OCI-LY1 (cell line): ENCODE data around the gene GABRG3.

Experiments
- CTCF ChIP-seq: fragments of 200-600 bp; sonication (generic), shearing (Covaris generic); IDR thresholded peaks from 2 replicates; pipeline ENCODE4 v1.5.1; 2017; ENCODE audit warnings: mild to moderate bottlenecking, antibody characterized with exemption, low read length, moderate library complexity, mixed read lengths
- EZH2 ChIP-seq: fragments of 200-600 bp; sonication (generic), shearing (Covaris generic); IDR thresholded peaks from 2 replicates; pipeline ENCODE4 v1.8.0; 2017; ENCODE audit warnings: borderline replicate concordance, mixed run types, mild to moderate bottlenecking, antibody characterized with exemption, low read length, moderate library complexity, mixed read lengths

GRCh38 chr15:27535445-27536129 is 564.6 kb downstream of the GABRG3 start:
- TF ChIP-seq CTCF (no peak), EZH2 (no peak)
